Lower leg skin (tissue), 4 donors: ENCODE data around the gene ETFA. TPM values are rescaled to one million over a fixed set of nuclear protein-coding genes. Genes with fewer than 3 reads are reported as not detected.

Experiments used
- DNase-seq, 2 donors: peaks; one replicate each; pipeline ENCODE4 v3.0.0-alpha.2; 2019; ENCODE audit warnings: low spot score in 2 of 2
- H3K4me3 ChIP-seq: fragments of 200-600 bp; sonication (generic); 2 replicates; pipeline ENCODE4 v1.5.1; 2017; ENCODE audit warnings: mild to moderate bottlenecking, low read depth; ENCODE audit not compliant: poor library complexity, severe bottlenecking
- CTCF ChIP-seq, 3 donors: fragments of 450-650 bp; IDR thresholded peaks; one replicate each; pipeline ENCODE4 v1.5.1; 2016; ENCODE audit warnings: antibody characterized with exemption in 3 of 3, mild to moderate bottlenecking in 3 of 3, moderate library complexity in 2 of 3
- POLR2A ChIP-seq, 2 donors: fragments of 450-650 bp; IDR thresholded peaks; one replicate each; pipeline ENCODE4 v1.6.1; 2016 to 2017; ENCODE audit warnings: antibody characterized with exemption in 2 of 2, mild to moderate bottlenecking in 1 of 2, moderate library complexity in 1 of 2
- WGBS, 2 donors: methylation state at CpG; one replicate each; pipeline ENCODE4 v1.1.5; 2018; 5-methylcytosine and 5-hydroxymethylcytosine counted together
- intact Hi-C: fragments of 100-400 bp; cut with DNase I; formaldehyde crosslinking; loops from one replicate; pipeline ENCODE4 v1.15.0; 2023; ENCODE audit warnings: low total_unique reads
- total RNA-seq, 4 donors: library from RNA; depleted of rRNA; stranded (reverse); fragments of >200 nt; gene quantifications; one replicate each; pipeline ENCODE4 v1.1.0, GENCODE V29; 2016

ETFA gene
- total RNA-seq, 4 donors from 2014 or later: 65.1 to 110 (median 67.5) TPM

GRCh38 chr15:76260246-76260938 lies 50.9 kb downstream of the ETFA start:
- intact Hi-C loops: no loop called here
- no peak for DNase-seq
- TF ChIP-seq POLR2A (IDR thresholded peaks at IDR 0.05) (no peak), CTCF (IDR thresholded peaks at IDR 0.05) (no peak)

GRCh38 chr15:76259392-76259791 lies 51.9 kb downstream of the ETFA start:
- WGBS, 2 donors: 92 to 96% methylated on average over 10 to 12 of the region's 13 CpGs
- intact Hi-C loops: no loop called here
- DNase-seq: no peak
- no peak overlapping the region for H3K4me3 ChIP-seq
- TF ChIP-seq CTCF (IDR thresholded peaks at IDR 0.05) (no peak), POLR2A (IDR thresholded peaks at IDR 0.05) (no peak)

More at GRCh38 chr15:76260246-76260938, 50.9 kb downstream of the ETFA start:
- H3K4me3 ChIP-seq: no peak overlapping the region
- WGBS, 2 donors: 94 to 99% methylated on average over 12 of the region's 12 CpGs

GRCh38 chr15:76258460-76258859 lies 52.8 kb downstream of the ETFA start:
- no peak for DNase-seq
- H3K4me3 ChIP-seq: no peak overlapping the region
- TF ChIP-seq CTCF (IDR thresholded peaks at IDR 0.05): no peak
- no peak for TF ChIP-seq POLR2A (IDR thresholded peaks at IDR 0.05)
- WGBS, 2 donors: 53 to 86% methylated on average over 3 of the region's 3 CpGs
- intact Hi-C loops: no loop called here

- H3K4me3 ChIP-seq: no peak overlapping the region
- TF ChIP-seq POLR2A (IDR thresholded peaks at IDR 0.05): no peak
- TF ChIP-seq CTCF (IDR thresholded peaks at IDR 0.05): no peak
- WGBS, 2 donors: 76 to 81% methylated on average over 3 of the region's 3 CpGs
- intact Hi-C loops: no loop called here
- DNase-seq: no peak
These were observed 57.4 kb downstream of the ETFA start for GRCh38 chr15:76253691-76254473.

GRCh38 chr15:76252249-76252648 lies 59.0 kb downstream of the ETFA start:
- DNase-seq: no peak
- no peak overlapping the region for H3K4me3 ChIP-seq
- intact Hi-C loops: no loop called here
- TF ChIP-seq CTCF (IDR thresholded peaks at IDR 0.05) (no peak), POLR2A (IDR thresholded peaks at IDR 0.05) (no peak)
- WGBS, 2 donors: 65 to 81% methylated on average over 2 of the region's 2 CpGs
